ENCODE measurements around the gene NTRK3. TPM values are rescaled to one million over a fixed set of nuclear protein-coding genes. Genes with fewer than 3 reads are reported as not detected.
A peak's percentile ranks its signal among the peaks of the same experiment; 100 is the strongest.

The NTRK3 gene
- total RNA-seq, 1 donor from 2014 or later: 3.5 TPM

GRCh38 chr15:87929841-87930240 lies 326.7 kb downstream of the NTRK3 start:
- Histone ChIP-seq H3K27ac (no peak overlapping the region), H3K9me3 (no peaks in the 10 kb centered on the region), H3K36me3 (no peaks in the 10 kb centered on the region), H3K27me3 (ENCODE audit: low read depth) (no peaks in the 10 kb centered on the region), H3K4me3 (no peak overlapping the region), H3K4me1 (no peaks in the 10 kb centered on the region)
- no peak for DNase-seq
- intact Hi-C loops (cut with DNase I): no loop called here
- ATAC-seq: peak in 1 of 2 donors; percentile 37
- TF ChIP-seq, protein P1, sequence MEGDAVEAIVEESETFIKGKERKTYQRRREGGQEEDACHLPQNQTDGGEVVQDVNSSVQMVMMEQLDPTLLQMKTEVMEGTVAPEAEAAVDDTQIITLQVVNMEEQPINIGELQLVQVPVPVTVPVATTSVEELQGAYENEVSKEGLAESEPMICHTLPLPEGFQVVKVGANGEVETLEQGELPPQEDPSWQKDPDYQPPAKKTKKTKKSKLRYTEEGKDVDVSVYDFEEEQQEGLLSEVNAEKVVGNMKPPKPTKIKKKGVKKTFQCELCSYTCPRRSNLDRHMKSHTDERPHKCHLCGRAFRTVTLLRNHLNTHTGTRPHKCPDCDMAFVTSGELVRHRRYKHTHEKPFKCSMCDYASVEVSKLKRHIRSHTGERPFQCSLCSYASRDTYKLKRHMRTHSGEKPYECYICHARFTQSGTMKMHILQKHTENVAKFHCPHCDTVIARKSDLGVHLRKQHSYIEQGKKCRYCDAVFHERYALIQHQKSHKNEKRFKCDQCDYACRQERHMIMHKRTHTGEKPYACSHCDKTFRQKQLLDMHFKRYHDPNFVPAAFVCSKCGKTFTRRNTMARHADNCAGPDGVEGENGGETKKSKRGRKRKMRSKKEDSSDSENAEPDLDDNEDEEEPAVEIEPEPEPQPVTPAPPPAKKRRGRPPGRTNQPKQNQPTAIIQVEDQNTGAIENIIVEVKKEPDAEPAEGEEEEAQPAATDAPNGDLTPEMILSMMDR (IDR thresholded peaks at IDR 0.05): no peak

DNA sequence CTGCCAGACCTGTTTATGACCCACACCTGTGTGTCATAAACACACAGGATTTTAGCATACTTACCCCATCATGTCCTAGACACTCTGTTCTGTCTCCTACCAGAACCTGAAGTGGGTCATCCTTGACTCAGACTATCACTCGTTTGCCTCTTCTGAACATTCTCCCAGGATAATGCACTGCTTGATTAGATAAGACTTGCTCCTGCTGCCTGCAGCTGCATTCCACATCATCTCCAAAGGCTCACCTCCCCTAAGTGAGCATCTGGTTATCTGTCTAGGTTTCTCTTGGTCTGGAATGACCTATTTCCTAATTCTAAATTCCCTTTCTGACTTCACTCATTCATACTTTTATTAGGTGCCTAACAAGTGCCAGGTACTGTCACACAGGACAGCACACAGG lies 332.1 kb downstream of the NTRK3 start:
- TF ChIP-seq, protein P1 (IDR thresholded peaks at IDR 0.05): no peak
- H3K27ac ChIP-seq: no peak overlapping the region

GRCh38 chr15:87919064-87919463 lies 337.5 kb downstream of the NTRK3 start:
- Histone ChIP-seq H3K27ac (no peak overlapping the region), H3K36me3 (no peaks in the 10 kb centered on the region), H3K9me3 (no peaks in the 10 kb centered on the region), H3K4me1 (no peaks in the 10 kb centered on the region), H3K27me3 (ENCODE audit: low read depth) (no peaks in the 10 kb centered on the region), H3K4me3 (no peak overlapping the region)
- intact Hi-C loops (cut with DNase I): no loop called here
- no peak for ATAC-seq
- no peak for DNase-seq
- TF ChIP-seq, protein P1 (IDR thresholded peaks at IDR 0.05): no peak

More for the DNA sequence above, 332.1 kb downstream of the NTRK3 start:
- intact Hi-C loops (cut with DNase I): no loop called here
- H3K4me3 ChIP-seq: no peak overlapping the region
- no peaks in the 10 kb centered on the region for H3K9me3 ChIP-seq
- no peaks in the 10 kb centered on the region for H3K27me3 ChIP-seq (ENCODE audit: low read depth)
- no peaks in the 10 kb centered on the region for H3K4me1 ChIP-seq
- no peaks in the 10 kb centered on the region for H3K36me3 ChIP-seq
- ATAC-seq (no peak), DNase-seq (no peak)

DNA sequence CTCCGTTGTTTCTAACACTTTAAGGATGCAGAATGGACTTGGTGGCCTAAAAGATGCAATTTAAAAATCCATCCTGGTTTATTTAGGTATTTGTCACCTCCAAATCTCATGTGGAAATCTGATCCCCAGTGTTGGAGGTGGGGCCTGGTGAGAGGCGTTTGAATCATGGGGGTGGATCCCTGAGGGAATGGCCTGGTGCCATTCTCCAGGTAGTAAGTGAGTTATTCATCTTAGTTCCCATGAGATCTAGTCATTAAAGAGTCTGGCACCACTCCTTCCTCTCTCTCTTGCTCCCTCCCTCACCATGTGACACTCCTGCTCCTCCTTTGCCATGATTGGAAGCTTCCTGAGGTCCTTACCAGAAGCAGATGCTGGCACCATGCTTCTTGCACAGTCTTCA lies 339.1 kb downstream of the NTRK3 start:
- TF ChIP-seq, protein P1 (IDR thresholded peaks at IDR 0.05): no peak
- Histone ChIP-seq H3K27me3 (ENCODE audit: low read depth) (no peaks in the 10 kb centered on the region), H3K36me3 (no peaks in the 10 kb centered on the region), H3K27ac (no peak overlapping the region), H3K4me1 (no peaks in the 10 kb centered on the region), H3K4me3 (no peak overlapping the region), H3K9me3 (no peaks in the 10 kb centered on the region)
- intact Hi-C loops (cut with DNase I): no loop called here
- no peak for DNase-seq
- no peak for ATAC-seq

- Histone ChIP-seq H3K27ac (no peak overlapping the region), H3K9me3 (no peaks in the 10 kb centered on the region), H3K27me3 (ENCODE audit: low read depth) (no peaks in the 10 kb centered on the region), H3K36me3 (no peaks in the 10 kb centered on the region), H3K4me1 (no peaks in the 10 kb centered on the region), H3K4me3 (no peak overlapping the region)
- DNase-seq: no peak
- TF ChIP-seq, protein P1 (IDR thresholded peaks at IDR 0.05): no peak
- no peak for ATAC-seq
- intact Hi-C loops (cut with DNase I): no loop called here
These were observed 340.3 kb downstream of the NTRK3 start for GRCh38 chr15:87916208-87916607.

DNA sequence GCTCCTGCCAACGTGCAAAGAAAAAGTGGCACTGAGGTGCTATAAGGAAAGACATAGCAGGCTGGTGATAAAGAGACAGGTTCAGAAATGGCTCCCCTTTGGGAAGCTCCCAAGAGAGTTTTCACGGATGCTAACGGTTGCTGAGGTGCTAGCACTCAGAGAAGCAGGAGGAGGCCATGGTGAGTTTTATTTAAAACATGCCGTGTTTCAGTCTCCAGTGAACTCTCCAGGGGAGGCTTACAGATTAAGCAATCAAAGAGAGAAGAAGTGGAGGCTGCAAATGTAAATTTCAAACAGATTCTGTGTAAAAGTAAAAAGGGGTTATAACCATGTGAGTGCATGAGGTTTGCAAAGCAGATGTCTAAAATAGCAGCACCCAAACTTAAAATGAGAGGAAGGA lies 346.2 kb downstream of the NTRK3 start:
- intact Hi-C loops (cut with DNase I): no loop called here
- TF ChIP-seq, protein P1 (IDR thresholded peaks at IDR 0.05): no peak
- H3K4me1 ChIP-seq: no peaks in the 10 kb centered on the region
- DNase-seq (no peak), ATAC-seq (no peak)
- no peak overlapping the region for H3K4me3 ChIP-seq
- H3K36me3 ChIP-seq: no peaks in the 10 kb centered on the region
- no peak overlapping the region for H3K27ac ChIP-seq
- H3K9me3 ChIP-seq: no peaks in the 10 kb centered on the region
- no peaks in the 10 kb centered on the region for H3K27me3 ChIP-seq (ENCODE audit: low read depth)

All from lower lobe of right lung (tissue), 2 donors.